BE2C (cell line): ENCODE data around the gene RASAL1.
A peak's percentile ranks its signal among the peaks of the same experiment; 100 is the strongest.

ENCODE experiments used
- DNase-seq: peaks from one replicate; pipeline ENCODE4 v3.0.0-alpha.2; 2020
- H3K27me3 ChIP-seq: fragments of 250-450 bp; sonication (Bioruptor Pico); 2 replicates; pipeline ENCODE4 v1.5.1; 2020; ENCODE audit warnings: mild to moderate bottlenecking
- H3K36me3 ChIP-seq: fragments of 250-450 bp; sonication (Bioruptor Pico); 2 replicates; pipeline ENCODE4 v1.5.1; 2020; ENCODE audit warnings: mild to moderate bottlenecking
- H3K4me1 ChIP-seq: fragments of 250-450 bp; sonication (Bioruptor Pico); 2 replicates; pipeline ENCODE4 v1.5.1; 2020
- H3K4me3 ChIP-seq: 2 replicates; pipeline ENCODE4 v1.5.1; 2011; ENCODE audit warnings: low read depth, low read length
- H3K9me3 ChIP-seq: fragments of 250-450 bp; sonication (Bioruptor Pico); 2 replicates; pipeline ENCODE4 v1.5.1; 2020
- CTCF ChIP-seq: IDR thresholded peaks from 2 replicates; pipeline ENCODE4 v1.5.1; 2012; ENCODE audit warnings: mild to moderate bottlenecking, low read depth, low read length

RASAL1 gene

GRCh38 chr12:113134071-113134470, 1.5 kb downstream of the RASAL1 start:
- DNase-seq: no peak
- Histone ChIP-seq H3K27me3 (no peaks in the 10 kb centered on the region; the same call in 1 of the 2 replicates), H3K4me3 (no peak overlapping the region), H3K9me3 (no peaks in the 10 kb centered on the region), H3K4me1 (peaks cover 6% of the 10 kb centered on the region), H3K36me3 (no peaks in the 10 kb centered on the region)
- TF ChIP-seq CTCF: no peak

- no peak for TF ChIP-seq CTCF
- H3K36me3 ChIP-seq: no peaks in the 10 kb centered on the region
- H3K4me1 ChIP-seq: peaks cover 6% of the 10 kb centered on the region
- H3K27me3 ChIP-seq: no peaks in the 10 kb centered on the region; the same call in 1 of the 2 replicates
- no peak for DNase-seq
- no peak overlapping the region for H3K4me3 ChIP-seq
- no peaks in the 10 kb centered on the region for H3K9me3 ChIP-seq
Measured at GRCh38 chr12:113133666-113134065, 1.9 kb downstream of the RASAL1 start.

GRCh38 chr12:113133036-113133435, 2.5 kb downstream of the RASAL1 start:
- TF ChIP-seq CTCF: no peak
- Histone ChIP-seq H3K4me1 (peaks cover 6% of the 10 kb centered on the region), H3K36me3 (no peaks in the 10 kb centered on the region), H3K9me3 (no peaks in the 10 kb centered on the region), H3K27me3 (no peaks in the 10 kb centered on the region; the same call in 1 of the 2 replicates), H3K4me3 (no peak overlapping the region)
- peak; percentile 33 for DNase-seq

GRCh38 chr12:113131556-113131955, 4.0 kb downstream of the RASAL1 start:
- Histone ChIP-seq H3K27me3 (no peaks in the 10 kb centered on the region; the same call in 1 of the 2 replicates), H3K4me1 (peaks cover 4% of the 10 kb centered on the region), H3K4me3 (no peak overlapping the region), H3K9me3 (no peaks in the 10 kb centered on the region), H3K36me3 (no peaks in the 10 kb centered on the region)
- TF ChIP-seq CTCF: no peak
- DNase-seq: no peak

- TF ChIP-seq CTCF: peak; percentile 65
- DNase-seq: peak; percentile 63
- Histone ChIP-seq H3K9me3 (0 out of 2 replicates have a peak, but pooled peaks cover 2% of the 10 kb centered on the region), H3K36me3 (no peaks in the 10 kb centered on the region), H3K4me1 (peaks cover 2% of the 10 kb centered on the region; the same call in 1 of the 2 replicates), H3K27me3 (no peaks in the 10 kb centered on the region), H3K4me3 (peak overlapping the region; percentile 10)
Measured at GRCh38 chr12:113130457-113131135, 5.0 kb downstream of the RASAL1 start.
